NCI-H1092 treated with DMSO at 0.1 percent for 48 hours (cell line): ENCODE results near the gene ACP4.
A peak's percentile ranks its signal among the peaks of the same experiment; 100 is the strongest.

Experiments used
- DNase-seq: peaks from one replicate; lab custom pipeline; 2025; lab: John Stamatoyannopoulos, UW

Gene ACP4

GRCh38 chr19:50823389-50824042 lies 33.3 kb downstream of the ACP4 start, which contains the start of gene KLK1:
KLK1 (minus strand) TSS chr19:50823787; CDS start chr19:50823748, 39 bp downstream.
- DNase-seq, result no peak

GRCh38 chr19:50826492-50827240 lies 36.5 kb downstream of the ACP4 start:
- DNase-seq, result no peak

GRCh38 chr19:50827476-50827875 lies 37.3 kb downstream of the ACP4 start:
- DNase-seq, result no peak

GRCh38 chr19:50829801-50830200 lies 39.6 kb downstream of the ACP4 start:
- DNase-seq, result no peak

GRCh38 chr19:50830266-50831025 lies 40.2 kb downstream of the ACP4 start:
- no peak for DNase-seq

- DNase-seq, result no peak
These were observed 40.8 kb downstream of the ACP4 start for GRCh38 chr19:50831026-50831396.

- DNase-seq, result no peak
These were observed 42.5 kb downstream of the ACP4 start for GRCh38 chr19:50832666-50833065.

- DNase-seq, result no peak
These were observed 43.0 kb downstream of the ACP4 start, which contains the start of gene KLK15 for GRCh38 chr19:50833117-50833801. KLK15 (minus strand) TSS chr19:50833574; CDS start chr19:50831492, 2,082 bp downstream.

- DNase-seq, result no peak
These were observed 43.6 kb downstream of the ACP4 start for GRCh38 chr19:50833802-50834167.

GRCh38 chr19:50835103-50835784 lies 45.0 kb downstream of the ACP4 start:
- peak; percentile 39 for DNase-seq

- peak; percentile 42 for DNase-seq
These were observed 45.7 kb downstream of the ACP4 start for GRCh38 chr19:50835785-50836542.

GRCh38 chr19:50836543-50837195 lies 46.5 kb downstream of the ACP4 start:
- DNase-seq, result no peak

GRCh38 chr19:50837300-50837699 lies 47.1 kb downstream of the ACP4 start:
- no peak for DNase-seq

GRCh38 chr19:50838239-50838638 lies 48.0 kb downstream of the ACP4 start:
- DNase-seq, result no peak

GRCh38 chr19:50839712-50840655 lies 49.8 kb downstream of the ACP4 start:
- no peak for DNase-seq

- DNase-seq, result no peak
These were observed 51.9 kb downstream of the ACP4 start for GRCh38 chr19:50842130-50842529.

- DNase-seq, result no peak
These were observed 53.0 kb downstream of the ACP4 start for GRCh38 chr19:50843205-50843604.

- no peak for DNase-seq
These were observed 53.5 kb downstream of the ACP4 start for GRCh38 chr19:50843701-50844221.
